ENCODE results near the gene NMNAT1. TPM values are rescaled to one million over a fixed set of nuclear protein-coding genes. Genes with fewer than 3 reads are reported as not detected.
"Not testable (repeated sequence)": the region's sequence is repeated elsewhere in the genome, so short reads cannot be mapped to it uniquely, and the experiment has no call there.

The NMNAT1 gene
- total RNA-seq, 1 donor: 13.8 TPM

DNA sequence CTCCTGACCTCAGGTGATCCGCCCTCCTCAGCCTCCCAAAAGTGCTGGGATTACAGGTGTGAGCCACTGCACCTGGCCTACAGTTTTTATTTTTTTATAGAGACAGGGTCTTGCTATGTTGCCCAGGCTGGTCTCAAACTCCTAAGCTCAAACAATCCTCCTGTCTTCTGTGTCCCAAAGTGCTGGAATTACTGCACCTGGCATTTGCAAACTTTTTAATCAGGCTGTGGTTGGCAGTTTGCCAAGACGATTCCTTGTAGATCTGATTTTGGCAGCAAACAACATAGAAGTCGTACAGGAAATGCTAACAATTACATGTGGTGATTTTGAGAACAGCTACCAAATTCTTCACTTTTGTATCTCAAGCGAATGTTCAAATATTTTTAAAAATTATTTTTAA is 63.9 kb downstream of the NMNAT1 start:
- DNase-seq (ENCODE audit: low read depth): no peak
- no peak for TF ChIP-seq CTCF (IDR thresholded peaks at IDR 0.05; ENCODE audit: insufficient read depth, low read depth, low read length)
- no peak overlapping the region for H3K4me3 ChIP-seq (ENCODE audit: low read depth, low read length)

GRCh38 chr1:10014016-10014415 is 70.7 kb downstream of the NMNAT1 start:
- TF ChIP-seq CTCF (IDR thresholded peaks at IDR 0.05; ENCODE audit: insufficient read depth, low read depth, low read length): no peak
- H3K4me3 ChIP-seq (ENCODE audit: low read depth, low read length): no peak overlapping the region
- DNase-seq (ENCODE audit: low read depth): no peak

DNA sequence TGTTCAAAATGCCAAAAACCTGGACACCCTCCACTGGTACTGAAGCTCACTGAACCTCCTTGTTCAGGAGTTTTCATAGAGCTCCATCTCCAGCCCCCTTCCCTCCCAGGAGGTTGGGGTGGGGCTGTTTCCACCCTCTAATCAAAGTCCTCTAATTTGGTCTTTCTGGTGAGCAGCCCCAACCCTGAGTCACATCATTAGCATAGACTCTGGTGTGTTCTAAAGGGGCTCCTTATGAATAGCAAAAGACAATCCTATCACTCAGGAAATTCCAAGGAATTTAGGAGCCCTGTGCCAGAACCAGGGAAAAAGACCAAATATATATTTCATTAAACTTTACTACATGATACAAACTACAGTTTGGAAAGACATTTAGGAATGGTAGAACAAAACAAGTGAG is 76.3 kb downstream of the NMNAT1 start:
- DNase-seq (ENCODE audit: low read depth): no peak
- H3K4me3 ChIP-seq (ENCODE audit: low read depth, low read length): no peak overlapping the region
- TF ChIP-seq CTCF (IDR thresholded peaks at IDR 0.05; ENCODE audit: insufficient read depth, low read depth, low read length): no peak

DNA sequence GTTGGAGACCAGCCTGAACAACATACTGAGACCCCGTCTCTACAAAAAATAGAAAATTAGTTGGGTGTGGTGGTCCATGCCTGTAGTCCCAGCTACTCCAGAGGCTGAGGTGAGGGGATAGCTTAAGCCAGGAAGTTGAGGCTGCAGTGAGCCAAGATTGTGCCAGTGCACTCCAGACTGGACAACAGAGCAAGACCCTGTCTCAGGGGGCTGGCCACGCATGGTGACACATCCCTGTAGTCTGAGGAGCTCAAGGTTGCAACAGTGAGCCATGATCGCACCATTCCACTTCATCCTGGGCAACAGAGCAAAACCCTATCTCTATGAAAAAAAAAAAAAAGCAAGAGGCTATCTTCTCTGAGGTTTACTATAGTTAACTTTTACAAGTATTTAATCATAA is 76.8 kb downstream of the NMNAT1 start:
- H3K4me3 ChIP-seq (ENCODE audit: low read depth, low read length): no peak overlapping the region
- DNase-seq (ENCODE audit: low read depth): no peak
- no peak for TF ChIP-seq CTCF (IDR thresholded peaks at IDR 0.05; ENCODE audit: insufficient read depth, low read depth, low read length)

GRCh38 chr1:10020678-10021077 is 77.4 kb downstream of the NMNAT1 start:
- not testable (repeated sequence) for H3K4me3 ChIP-seq (ENCODE audit: low read depth, low read length); DNase-seq (ENCODE audit: low read depth)

- DNase-seq (ENCODE audit: low read depth); H3K4me3 ChIP-seq (ENCODE audit: low read depth, low read length): not testable (repeated sequence)
Observed at GRCh38 chr1:10021992-10022391, 78.7 kb downstream of the NMNAT1 start.

GRCh38 chr1:10022656-10023055 is 79.4 kb downstream of the NMNAT1 start:
- H3K4me3 ChIP-seq (ENCODE audit: low read depth, low read length): no peak overlapping the region
- no peak for DNase-seq (ENCODE audit: low read depth)
- TF ChIP-seq CTCF (IDR thresholded peaks at IDR 0.05; ENCODE audit: insufficient read depth, low read depth, low read length): no peak

- no peak overlapping the region for H3K4me3 ChIP-seq (ENCODE audit: low read depth, low read length)
- no peak for TF ChIP-seq CTCF (IDR thresholded peaks at IDR 0.05; ENCODE audit: insufficient read depth, low read depth, low read length)
- DNase-seq (ENCODE audit: low read depth): no peak
Observed at GRCh38 chr1:10025354-10025753, 82.1 kb downstream of the NMNAT1 start.

All from fibroblast of villous mesenchyme (primary cell).